Hepatocyte (in vitro differentiated cells): ENCODE data around the gene PGM1.

Experiments used
- CTCF ChIP-seq: fragments of 200-600 bp; sonication (generic); IDR thresholded peaks from 2 replicates; pipeline ENCODE4 v1.5.1; 2016; ENCODE audit warnings: antibody characterized with exemption, mild to moderate bottlenecking; ENCODE audit not compliant: poor library complexity
- EZH2 ChIP-seq: fragments of 200-600 bp; sonication (generic); IDR thresholded peaks from 2 replicates; pipeline ENCODE4 v1.6.1; 2016; ENCODE audit warnings: antibody characterized with exemption, mild to moderate bottlenecking, borderline replicate concordance

DNA sequence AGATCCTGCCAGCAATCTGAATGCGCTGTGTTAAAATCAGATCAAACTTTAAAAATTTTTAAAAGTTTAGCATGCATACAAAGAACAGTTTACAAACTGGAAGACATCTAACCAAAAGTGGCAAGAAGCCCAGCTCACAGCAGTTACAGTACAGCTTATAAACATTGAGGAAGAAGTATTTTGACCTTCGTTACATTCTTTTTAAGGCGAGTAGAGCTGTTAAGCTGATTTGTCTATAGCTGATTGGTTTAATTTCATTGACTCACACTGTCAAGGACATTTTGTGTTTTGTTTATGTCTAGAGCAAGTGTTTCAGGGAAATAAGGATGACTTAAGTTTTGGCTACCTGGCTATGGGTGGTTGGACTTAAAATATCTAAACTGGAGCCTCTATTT, 3.0 kb upstream of the PGM1 start:
- TF ChIP-seq CTCF (no peak), EZH2 (no peak)
